K562 (cell line): Measurements from ENCODE around the gene ATP6V1G2. TPM values are rescaled to one million over a fixed set of nuclear protein-coding genes. Genes with fewer than 3 reads are reported as not detected.

Experiments
- DMBX1 ChIP-seq: fragments of 250-450 bp; sonication (Bioruptor Pico); IDR thresholded peaks from 2 replicates; pipeline ENCODE4 v1.8.0; 2022; ENCODE audit warnings: inconsistent platforms, mild to moderate bottlenecking, moderate library complexity, borderline replicate concordance
- ELF2 ChIP-seq: fragments of 250-450 bp; sonication (Bioruptor Pico); IDR thresholded peaks from 2 replicates; pipeline ENCODE4 v1.5.0; 2021; ENCODE audit warnings: mild to moderate bottlenecking
- MAFF ChIP-seq: IDR thresholded peaks from 2 replicates; pipeline ENCODE4 v1.6.1; 2012; ENCODE audit warnings: low read length, improper control_type of control experiment
- MEIS2 ChIP-seq: fragments of 450-650 bp; IDR thresholded peaks from 2 replicates; pipeline ENCODE4 v1.6.1; 2014; ENCODE audit warnings: mild to moderate bottlenecking; ENCODE audit not compliant: partially characterized antibody
- MNT ChIP-seq, 2 experiments: fragments of 450-650 bp; conservative IDR thresholded peaks; 2 replicates each; pipeline ENCODE4 v1.6.1; 2017; ENCODE audit warnings: mild to moderate bottlenecking in 2 of 2, moderate library complexity in 2 of 2
- MYC ChIP-seq, 2 experiments: fragments of 250-450 bp in 1 of 2; sonication (Bioruptor Pico) in 1 of 2; IDR thresholded peaks; 2 replicates each; pipeline versions ENCODE4 v1.5.1 to v1.6.1; 2012 to 2021; ENCODE audit warnings: low read depth in 2 of 2, borderline replicate concordance in 1 of 2, improper control_type of control experiment in 1 of 2, low read length in 1 of 2, mild to moderate bottlenecking in 1 of 2, moderate library complexity in 1 of 2
- MYNN ChIP-seq, 2 experiments: sonication (generic); formaldehyde crosslinking in 1 of 2; IDR thresholded peaks; 2 replicates each; pipeline versions ENCODE4 v1.5.0 to v1.6.1; 2016 to 2020; ENCODE audit warnings: antibody characterized with exemption in 1 of 2, missing genetic modification reagents in 1 of 2
- RBM34 ChIP-seq: fragments of 200-400 bp; formaldehyde crosslinking; IDR thresholded peaks from 2 replicates; pipeline ENCODE4 v1.6.1; 2018; ENCODE audit warnings: low read length, borderline replicate concordance; ENCODE audit not compliant: insufficient read depth
- SIN3A ChIP-seq, 2 experiments: fragments of 150-350 bp in 1 of 2; IDR thresholded peaks; 2 replicates each; pipeline ENCODE4 v1.6.1; 2011 to 2016; ENCODE audit warnings: borderline replicate concordance in 2 of 2, low read depth in 2 of 2, low read length in 2 of 2, mild to moderate bottlenecking in 2 of 2, moderate library complexity in 2 of 2; ENCODE audit not compliant: control insufficient read depth in 1 of 2
- SNIP1 ChIP-seq: fragments of 450-650 bp; IDR thresholded peaks from 2 replicates; pipeline ENCODE4 v1.7.1; 2017; ENCODE audit warnings: low read depth, mild to moderate bottlenecking
- SUPT5H ChIP-seq: fragments of 450-650 bp; IDR thresholded peaks from 2 replicates; pipeline ENCODE4 v1.6.1; 2016
- ZHX1 ChIP-seq: fragments of 150-350 bp; conservative IDR thresholded peaks from 2 replicates; pipeline ENCODE4 v1.6.1; 2014; ENCODE audit warnings: low read length
- ZNF408 ChIP-seq: fragments of 250-450 bp; sonication (Bioruptor Pico); IDR thresholded peaks from 2 replicates; pipeline ENCODE4 v1.4.0; 2020; ENCODE audit warnings: low read depth, mild to moderate bottlenecking, moderate library complexity
- ZNF584 ChIP-seq: fragments of 200-800 bp; sonication (Bioruptor generic); IDR thresholded peaks from 2 replicates; pipeline ENCODE4 v1.6.1; 2016; ENCODE audit warnings: low read depth, mild to moderate bottlenecking, missing genetic modification characterization, missing compliant biosample characterization
- ZNF766 ChIP-seq: fragments of 200-800 bp; sonication (Bioruptor generic); conservative IDR thresholded peaks from 2 replicates; pipeline ENCODE4 v1.6.1; 2016; ENCODE audit warnings: missing genetic modification characterization, missing compliant biosample characterization
- ZNF830 ChIP-seq: fragments of 250-450 bp; sonication (Bioruptor Pico); IDR thresholded peaks from 2 replicates; pipeline ENCODE4 v1.5.0; 2021; ENCODE audit warnings: mild to moderate bottlenecking
- polyA plus RNA-seq, 8 experiments: library from polyadenylated mRNA; depleted of rRNA in 4 of 8; stranded (reverse) in 5 of 8; unstranded in 3 of 8; fragments of >200 nt; fragmentation: Nextera tagmentation in 2 of 8; fragmentation: Illumina TruSeq in 1 of 8; extraction: Ambion mirVana in 2 of 8; extraction: Trizol in 1 of 8; gene quantifications; 2 replicates each; pipeline versions ENCODE4 v1.2.1 to v1.2.3, GENCODE V29; 2011 to 2014; ENCODE audit warnings: inconsistent platforms in 1 of 8, missing spikeins in 1 of 8
- total RNA-seq, 7 experiments: library from RNA; depleted of rRNA in 6 of 7; stranded (reverse); fragments of >200 nt in 6 of 7; fragmentation: Illumina TruSeq in 2 of 7; extraction: Trizol in 2 of 7; gene quantifications; 2 replicates each; pipeline versions ENCODE4 v1.2.1 to v1.2.3, GENCODE V29; 2011 to 2021; ENCODE audit warnings: low replicate concordance in 1 of 7

Gene ATP6V1G2
- total and polyA plus RNA-seq, 9 of the 15 experiments (the other 6 are each of a cell fraction or from before 2014, with no cell fraction given) = 0.14 to 1.5 (median 0.33) TPM

- 0 out of 4 replicates have a peak, but pooled peaks of 1 of the 2 experiments have one; percentile 12 for TF ChIP-seq MNT (conservative IDR thresholded peaks at IDR 0.05)
- peak; percentile 33; the same call in 1 of the 2 replicates for TF ChIP-seq DMBX1 (CRISPR knock-in tag)
- TF ChIP-seq MYNN (IDR thresholded peaks at IDR 0.05) = peak; percentile 62; the same call in 1 of the 2 replicates
- TF ChIP-seq MYNN (CRISPR knock-in tag; IDR thresholded peaks at IDR 0.05) = no peak
- no peak for TF ChIP-seq SNIP1
- peak in 1 of 2 experiments; percentile 33; a peak in 2 of 4 replicates for TF ChIP-seq SIN3A (IDR thresholded peaks at IDR 0.05; ENCODE audit: borderline replicate concordance in 2 of 2, control insufficient read depth in 1 of 2, low read depth in 2 of 2, low read length in 2 of 2)
- no peak for TF ChIP-seq MEIS2
- TF ChIP-seq ZHX1 = 0 out of 2 replicates have a peak, but pooled peaks have one; percentile 7
- TF ChIP-seq ZNF830 = 0 out of 2 replicates have a peak, but pooled peaks have one; percentile 36
- TF ChIP-seq ZNF408 (CRISPR knock-in tag) = no peak
- 0 out of 2 replicates have a peak, but pooled peaks have one; percentile 11 for TF ChIP-seq ELF2 (CRISPR knock-in tag)
- peak; percentile 46; the same call in 1 of the 2 replicates for TF ChIP-seq MYC (IDR thresholded peaks at IDR 0.05; ENCODE audit: low read depth, low read length)
- peak; percentile 46; the same call in 1 of the 2 replicates for TF ChIP-seq MYC (CRISPR knock-in tag; IDR thresholded peaks at IDR 0.05; ENCODE audit: borderline replicate concordance, low read depth)
- TF ChIP-seq ZNF584 (CRISPR knock-in tag) = peak; percentile 72; the same call in 1 of the 2 replicates
- TF ChIP-seq SUPT5H = peak; percentile 12
- peak; percentile 13; the same call in 1 of the 2 replicates for TF ChIP-seq ZNF766 (CRISPR knock-in tag)
- 0 out of 2 replicates have a peak, but pooled peaks have one; percentile 0 for TF ChIP-seq MAFF
- TF ChIP-seq RBM34 = no peak
Measured at GRCh38 chr6:31547727-31548543, 1.5 kb upstream of the ATP6V1G2 start (continued).
